GM21360 (cell line): ENCODE measurements around the gene REC8.

ENCODE experiments used
- ATAC-seq: cut with Tn5 transposase; IDR thresholded peaks from one replicate; pipeline ENCODE4 v1.9.1; 2021; ENCODE audit warnings: mild to moderate bottlenecking, moderate library complexity; ENCODE audit not compliant: unreplicated experiment

Gene REC8

GRCh38 chr14:24224618-24225071, 52.8 kb downstream of the REC8 start:
- ATAC-seq, result no peak

GRCh38 chr14:24226473-24226872, 54.6 kb downstream of the REC8 start:
- no peak for ATAC-seq

DNA sequence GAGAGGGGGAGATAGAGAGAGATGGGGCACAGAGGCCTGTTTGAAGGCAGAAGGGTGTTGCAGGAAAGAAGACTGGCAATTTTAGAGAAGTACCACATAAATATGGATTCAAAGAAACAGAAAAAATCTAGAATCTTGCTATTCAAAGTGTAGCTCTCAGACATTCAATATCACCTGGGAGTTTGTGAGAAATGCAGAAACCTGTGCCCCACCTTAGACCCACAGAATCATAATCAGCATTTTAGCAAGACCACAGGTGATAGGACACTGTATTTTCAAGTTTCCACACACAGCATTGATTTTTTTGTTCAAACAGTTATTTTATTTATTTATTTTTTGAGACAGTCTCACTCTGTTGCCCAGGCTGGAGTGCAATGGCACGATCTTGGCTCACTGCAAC, 57.0 kb downstream of the REC8 start:
- no peak for ATAC-seq
